Coronary artery (tissue), 2 donors: ENCODE measurements around the gene TMEM258.

Experiments used
- DNase-seq: peaks from one replicate; pipeline ENCODE4 v3.0.0-alpha.2; 2017; ENCODE audit warnings: low spot score
- H3K27ac ChIP-seq, 2 donors: fragments of 200-600 bp; sonication (generic); one replicate each; pipeline ENCODE4 v1.5.1; 2016 to 2019
- H3K4me3 ChIP-seq: fragments of 200-600 bp; sonication (generic); 2 replicates; pipeline ENCODE4 v1.5.1; 2016; ENCODE audit warnings: mild to moderate bottlenecking, moderate library complexity
- CTCF ChIP-seq: fragments of 200-600 bp; sonication (generic); IDR thresholded peaks from one replicate; pipeline ENCODE4 v1.5.1; 2019; ENCODE audit warnings: antibody characterized with exemption

TMEM258 gene

DNA sequence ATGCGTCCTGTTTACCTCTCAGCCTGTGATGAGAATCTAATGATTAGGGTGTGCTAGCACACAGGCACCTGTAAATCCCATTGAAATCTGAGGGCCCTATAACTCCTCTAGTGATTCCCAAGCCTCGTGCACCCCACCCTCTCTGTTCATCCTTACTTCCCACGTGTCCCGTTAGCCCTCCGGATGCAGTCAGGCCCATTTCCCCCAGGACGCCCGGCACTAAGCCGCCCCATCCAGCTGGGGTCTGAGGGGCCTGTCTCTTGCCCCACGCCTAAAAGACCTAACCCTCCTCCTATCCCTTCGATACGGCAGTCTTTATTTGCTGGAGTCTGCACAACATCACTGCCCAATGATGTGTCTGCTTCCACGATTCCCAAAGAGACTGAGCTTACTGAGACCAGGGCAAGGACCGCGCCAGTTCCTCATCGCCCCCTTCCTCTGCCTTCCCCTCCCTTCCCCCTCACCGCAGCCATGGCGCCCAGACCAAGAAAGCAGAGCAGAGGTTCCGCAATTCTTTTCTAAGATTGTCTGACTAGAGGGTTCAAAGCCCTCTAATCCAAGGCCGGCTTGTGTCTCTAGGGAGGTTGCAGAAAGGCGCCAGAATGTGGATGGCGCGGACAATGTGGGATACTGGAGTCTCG lies 34.7 kb upstream of the TMEM258 start:
- H3K4me3 ChIP-seq: peak overlapping the region; percentile 89
- TF ChIP-seq CTCF: no peak
- peak overlapping the region; percentile 75 to 95 for H3K27ac ChIP-seq
- DNase-seq: no peak

GRCh38 chr11:61820174-61820573 lies 27.8 kb upstream of the TMEM258 start:
- no peak overlapping the region for H3K4me3 ChIP-seq
- H3K27ac ChIP-seq: no peak overlapping the region
- no peak for TF ChIP-seq CTCF
- no peak for DNase-seq

GRCh38 chr11:61817471-61818202 lies 25.2 kb upstream of the TMEM258 start:
- peak overlapping the region; percentile 99 for H3K27ac ChIP-seq
- H3K4me3 ChIP-seq: peak overlapping the region; percentile 88
- TF ChIP-seq CTCF: no peak
- DNase-seq: no peak

- peak within 1 kb of the TSS; percentile 99 for H3K27ac ChIP-seq
- TF ChIP-seq CTCF: no peak
- peak; percentile 98 for DNase-seq
- peak within 1 kb of the TSS; percentile 88 for H3K4me3 ChIP-seq
Measured at GRCh38 chr11:61816736-61817455, 24.5 kb upstream of the TMEM258 start, which contains the start of gene FADS1. TSS of gene FADS1 (minus strand) at chr11:61817003. CDS start at chr11:61816929, 74 bp downstream.

GRCh38 chr11:61815790-61816735 lies 23.7 kb upstream of the TMEM258 start:
- DNase-seq: peak; percentile 86
- TF ChIP-seq CTCF: no peak
- H3K27ac ChIP-seq: peak overlapping the region; percentile 99
- H3K4me3 ChIP-seq: peak overlapping the region; percentile 88

GRCh38 chr11:61814958-61815789 lies 22.8 kb upstream of the TMEM258 start:
- H3K4me3 ChIP-seq: peak overlapping the region; percentile 88
- DNase-seq: peak; percentile 99
- TF ChIP-seq CTCF: no peak
- H3K27ac ChIP-seq: peak overlapping the region; percentile 99
